Measurements from ENCODE around the gene MRPL33. TPM values are rescaled to one million over a fixed set of nuclear protein-coding genes. Genes with fewer than 3 reads are reported as not detected.
A peak's percentile ranks its signal among the peaks of the same experiment; 100 is the strongest.

MRPL33 gene
- polyA plus RNA-seq, 3 donors: 67.4 to 341 (median 331) TPM

DNA sequence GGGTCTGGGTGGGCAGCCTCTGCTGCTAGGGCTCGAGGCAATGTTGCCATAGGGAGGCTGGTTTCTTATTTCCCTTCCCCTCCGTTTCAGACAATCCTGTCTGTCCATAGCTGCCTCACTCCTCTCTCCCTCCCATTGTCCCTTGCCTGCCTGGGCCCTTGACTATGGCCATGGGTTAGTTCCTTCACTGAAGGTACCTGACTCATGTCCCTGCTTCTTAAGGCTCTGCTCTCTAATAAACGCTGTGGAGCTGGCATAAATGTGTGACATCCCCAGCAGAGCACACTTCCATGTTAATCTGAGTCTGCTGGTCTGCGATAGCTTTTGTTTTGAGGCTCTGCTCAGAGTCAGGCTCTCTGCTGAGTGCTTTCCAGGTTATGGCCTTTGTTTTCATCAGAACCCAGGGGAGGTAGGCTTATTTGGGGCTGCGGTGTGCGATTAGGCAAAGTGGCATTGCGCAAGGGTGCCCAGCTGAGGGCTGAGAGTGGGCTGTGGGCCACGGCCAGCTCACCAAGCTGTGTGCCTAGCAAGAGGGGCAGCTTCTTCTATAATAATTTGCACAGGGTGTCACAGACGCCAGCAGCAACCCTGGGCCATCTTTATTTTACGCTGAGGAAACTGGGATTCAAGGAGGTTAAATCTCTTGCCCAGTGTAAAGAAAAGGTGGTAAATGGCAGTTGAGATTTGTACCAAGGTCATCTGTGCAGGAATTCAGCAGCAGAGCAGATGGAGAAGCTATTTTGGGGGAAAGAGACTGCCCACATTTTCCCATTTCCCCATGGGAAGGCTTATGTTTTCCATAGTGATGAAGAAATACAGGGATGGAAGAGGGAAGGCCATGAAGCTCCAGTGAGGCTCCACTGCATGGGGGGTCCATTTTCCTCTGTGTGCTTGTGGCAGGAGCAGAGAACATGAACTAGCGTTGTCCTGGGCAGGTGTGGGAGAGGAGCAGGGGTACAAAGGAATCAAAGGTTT, 25.6 kb downstream of the MRPL33 start:
- Mint-ChIP-seq H3K4me1 (peaks cover 72% of the 10 kb centered on the region), H3K27me3 (ENCODE audit: low read depth in 3 of 3) (peaks cover 0 to 4% (median 0%) of the 10 kb centered on the region in 3 donors), H3K4me3 (peak overlapping the region; percentile 42 to 55), H3K27ac (peak overlapping the region; percentile 42 to 90 (median 77)), H3K9me3 (peaks cover 1 to 9% (median 3%) of the 10 kb centered on the region in 7 donors), H3K36me3 (peaks cover 0 to 5% of the 10 kb centered on the region in 2 donors)
- peak overlapping the region in 1 of 3 experiments; percentile 3 for H3K4me3 ChIP-seq (replicated peaks in 1 of 3; ENCODE audit: low read depth in 2 of 3, low read length in 3 of 3)
- peak overlapping the region; percentile 4 to 39 for H3K27ac ChIP-seq (ENCODE audit: low read depth in 1 of 2, low read length in 2 of 2)
- TF ChIP-seq, protein P1, sequence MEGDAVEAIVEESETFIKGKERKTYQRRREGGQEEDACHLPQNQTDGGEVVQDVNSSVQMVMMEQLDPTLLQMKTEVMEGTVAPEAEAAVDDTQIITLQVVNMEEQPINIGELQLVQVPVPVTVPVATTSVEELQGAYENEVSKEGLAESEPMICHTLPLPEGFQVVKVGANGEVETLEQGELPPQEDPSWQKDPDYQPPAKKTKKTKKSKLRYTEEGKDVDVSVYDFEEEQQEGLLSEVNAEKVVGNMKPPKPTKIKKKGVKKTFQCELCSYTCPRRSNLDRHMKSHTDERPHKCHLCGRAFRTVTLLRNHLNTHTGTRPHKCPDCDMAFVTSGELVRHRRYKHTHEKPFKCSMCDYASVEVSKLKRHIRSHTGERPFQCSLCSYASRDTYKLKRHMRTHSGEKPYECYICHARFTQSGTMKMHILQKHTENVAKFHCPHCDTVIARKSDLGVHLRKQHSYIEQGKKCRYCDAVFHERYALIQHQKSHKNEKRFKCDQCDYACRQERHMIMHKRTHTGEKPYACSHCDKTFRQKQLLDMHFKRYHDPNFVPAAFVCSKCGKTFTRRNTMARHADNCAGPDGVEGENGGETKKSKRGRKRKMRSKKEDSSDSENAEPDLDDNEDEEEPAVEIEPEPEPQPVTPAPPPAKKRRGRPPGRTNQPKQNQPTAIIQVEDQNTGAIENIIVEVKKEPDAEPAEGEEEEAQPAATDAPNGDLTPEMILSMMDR (IDR thresholded peaks at IDR 0.05): no peak
- no peaks in the 10 kb centered on the region for H3K9me3 ChIP-seq (replicated peaks in 1 of 2; ENCODE audit: control insufficient read depth in 1 of 2, insufficient read depth in 1 of 2, low read length in 2 of 2)
- no peaks in the 10 kb centered on the region for H3K27me3 ChIP-seq (ENCODE audit: control insufficient read depth in 2 of 2, insufficient read depth in 2 of 2, low read length in 2 of 2)
- H2AFZ ChIP-seq (ENCODE audit: insufficient read depth, low read depth, low read length, poor library complexity, severe bottlenecking): peak overlapping the region; percentile 43
- intact Hi-C loops (cut with micrococcal nuclease): loop anchor here in 1 of 2 donors (5.0 to 10.0 kb wide), 2 partner anchors 40 to 288 kb away; no protein-coding TSS in a partner anchor
- peak in 2 of 3 donors; percentile 54 to 57 for DNase-seq
- no peak overlapping the region for H3K4me2 ChIP-seq (replicated peaks; ENCODE audit: extremely low read depth, low read length, poor library complexity, severe bottlenecking)
- WGBS (ENCODE audit: insufficient coverage): 10% methylated on average over 8 of the region's 11 CpGs
- peaks cover 62 to 83% of the 10 kb centered on the region in 2 donors for H3K4me1 ChIP-seq (ENCODE audit: control insufficient read depth in 1 of 2, insufficient read depth in 2 of 2, low read length in 2 of 2)
- no peaks in the 10 kb centered on the region for H3K79me2 ChIP-seq (ENCODE audit: insufficient read depth, low read length)
- no peaks in the 10 kb centered on the region for H4K20me1 ChIP-seq (ENCODE audit: insufficient read depth, low read length)
- H3K36me3 ChIP-seq (replicated peaks in 1 of 2; ENCODE audit: control insufficient read depth in 1 of 2, insufficient read depth in 2 of 2, low read length in 2 of 2): no peaks in the 10 kb centered on the region
- H3K9ac ChIP-seq (ENCODE audit: insufficient read depth, low read length, poor library complexity, severe bottlenecking): no peak overlapping the region

DNA sequence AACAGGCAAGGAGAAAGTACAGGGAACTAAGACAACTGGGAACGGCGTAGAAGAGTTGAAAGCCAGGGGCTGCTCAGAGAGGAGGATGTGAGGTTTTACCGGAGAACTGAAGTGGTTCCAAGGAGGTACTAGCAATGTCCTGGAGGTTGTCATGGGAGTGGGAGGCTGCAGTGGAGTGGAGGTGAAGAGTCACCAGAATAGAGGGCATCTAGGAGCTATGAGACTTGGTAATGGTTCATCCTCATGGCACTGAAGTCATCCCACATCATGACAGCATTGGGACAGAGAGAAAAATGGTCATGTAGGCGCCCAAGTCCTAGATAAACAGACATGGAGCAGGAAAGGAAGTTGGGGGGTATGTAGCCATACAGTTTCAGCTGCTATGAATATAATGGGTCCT, 26.3 kb downstream of the MRPL33 start:
- H3K9ac ChIP-seq (ENCODE audit: insufficient read depth, low read length, poor library complexity, severe bottlenecking): no peak overlapping the region
- Mint-ChIP-seq H3K36me3 (peaks cover 0 to 5% of the 10 kb centered on the region in 2 donors), H3K27ac (peak overlapping the region in 1 of 7 donors; percentile 68), H3K27me3 (ENCODE audit: low read depth in 3 of 3) (peaks cover 0 to 4% (median 0%) of the 10 kb centered on the region in 3 donors), H3K4me3 (peak overlapping the region in 1 of 2 donors; percentile 63), H3K9me3 (peaks cover 1 to 9% (median 3%) of the 10 kb centered on the region in 7 donors), H3K4me1 (peaks cover 72% of the 10 kb centered on the region)
- no peaks in the 10 kb centered on the region for H3K36me3 ChIP-seq (replicated peaks in 1 of 2; ENCODE audit: control insufficient read depth in 1 of 2, insufficient read depth in 2 of 2, low read length in 2 of 2)
- intact Hi-C loops (cut with micrococcal nuclease): loop anchor here in 1 of 2 donors (5.0 to 10.0 kb wide), 2 partner anchors 41 to 287 kb away; no protein-coding TSS in a partner anchor
- TF ChIP-seq, protein P1 (IDR thresholded peaks at IDR 0.05): no peak
- no peak for DNase-seq
- no peaks in the 10 kb centered on the region for H3K9me3 ChIP-seq (replicated peaks in 1 of 2; ENCODE audit: control insufficient read depth in 1 of 2, insufficient read depth in 1 of 2, low read length in 2 of 2)
- H3K27ac ChIP-seq (ENCODE audit: low read depth in 1 of 2, low read length in 2 of 2): no peak overlapping the region
- H3K4me3 ChIP-seq (replicated peaks in 1 of 3; ENCODE audit: low read depth in 2 of 3, low read length in 3 of 3): no peak overlapping the region
- H4K20me1 ChIP-seq (ENCODE audit: insufficient read depth, low read length): no peaks in the 10 kb centered on the region
- peaks cover 63 to 83% of the 10 kb centered on the region in 2 donors for H3K4me1 ChIP-seq (ENCODE audit: control insufficient read depth in 1 of 2, insufficient read depth in 2 of 2, low read length in 2 of 2)
- H3K4me2 ChIP-seq (replicated peaks; ENCODE audit: extremely low read depth, low read length, poor library complexity, severe bottlenecking): no peak overlapping the region
- no peaks in the 10 kb centered on the region for H3K27me3 ChIP-seq (ENCODE audit: control insufficient read depth in 2 of 2, insufficient read depth in 2 of 2, low read length in 2 of 2)
- no peak overlapping the region for H2AFZ ChIP-seq (ENCODE audit: insufficient read depth, low read depth, low read length, poor library complexity, severe bottlenecking)
- 61% methylated on average over 4 of the region's 4 CpGs for WGBS (ENCODE audit: insufficient coverage)
- H3K79me2 ChIP-seq (ENCODE audit: insufficient read depth, low read length): no peaks in the 10 kb centered on the region
